Measurements from ENCODE around the gene RAB9A. TPM values are rescaled to one million over a fixed set of nuclear protein-coding genes. Genes with fewer than 3 reads are reported as not detected.

RAB9A gene
- total RNA-seq, 4 donors from 2014 or later: 20.8 to 33.1 (median 25.4) TPM

DNA sequence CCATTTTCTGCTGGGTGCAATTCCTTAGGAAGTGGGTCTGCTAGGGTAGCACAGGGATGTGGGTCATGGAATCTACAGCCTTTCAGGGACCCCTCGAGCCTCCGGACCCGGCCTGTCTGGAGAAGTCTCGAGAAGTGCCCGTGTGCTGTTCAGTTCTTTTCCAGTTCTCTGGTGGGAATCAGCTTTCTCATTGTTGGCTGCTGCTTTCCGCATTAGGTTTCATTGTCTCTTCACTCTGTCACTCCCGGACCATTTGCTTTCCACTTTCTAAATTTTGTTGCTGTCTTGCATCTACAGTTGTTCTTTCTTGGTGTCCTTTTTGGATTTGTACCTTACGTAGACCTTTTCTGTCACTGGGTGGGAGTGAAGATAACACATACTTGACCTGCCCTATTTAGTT lies 6.1 kb downstream of the RAB9A start:
- TF ChIP-seq POLR2A (IDR thresholded peaks at IDR 0.05; ENCODE audit: low read depth): no peak
- H3K4me3 ChIP-seq: no peak overlapping the region
- H3K4me1 ChIP-seq: peaks cover 42 to 82% (median 81%) of the 10 kb centered on the region in 4 donors
- H3K27ac ChIP-seq (replicated peaks in 1 of 4): peak overlapping the region in 1 of 4 donors; percentile 17
- 66% methylated on average over 8 of the region's 8 CpGs for WGBS
- intact Hi-C loops (cut with DNase I): no loop called here
- H3K9me3 ChIP-seq: no peaks in the 10 kb centered on the region
- H3K27me3 ChIP-seq: no peaks in the 10 kb centered on the region
- no peaks in the 10 kb centered on the region for H3K36me3 ChIP-seq
- DNase-seq (ENCODE audit: extremely low spot score): no peak

DNA sequence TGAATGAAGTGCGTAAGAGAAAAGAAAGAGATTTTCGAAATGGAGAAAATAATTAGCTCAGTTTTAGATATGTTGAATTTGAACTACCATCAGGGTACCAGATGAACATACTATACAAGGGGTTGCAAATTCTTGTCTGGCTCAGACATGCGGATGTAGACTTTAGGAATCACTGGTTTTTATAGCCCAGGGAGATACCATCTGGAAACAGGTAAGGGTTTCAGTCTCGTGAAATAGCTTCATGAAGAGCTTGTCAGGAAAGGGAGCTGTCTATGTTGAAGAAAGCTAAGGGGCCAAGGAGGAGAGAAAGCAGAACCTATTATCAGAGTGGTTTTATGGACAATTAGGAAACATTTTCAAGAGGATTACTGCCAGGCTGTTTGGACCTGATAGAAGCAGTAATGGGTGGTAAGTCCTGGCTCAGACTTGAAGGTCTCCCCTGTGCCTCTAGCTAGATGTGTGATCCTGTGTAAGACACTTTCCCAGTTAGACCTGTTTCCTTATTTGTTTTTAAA lies 6.7 kb downstream of the RAB9A start:
- no peaks in the 10 kb centered on the region for H3K27me3 ChIP-seq
- no peak for DNase-seq (ENCODE audit: extremely low spot score)
- H3K27ac ChIP-seq (replicated peaks in 1 of 4): no peak overlapping the region
- no peak overlapping the region for H3K4me3 ChIP-seq
- H3K36me3 ChIP-seq: no peaks in the 10 kb centered on the region
- H3K4me1 ChIP-seq: peaks cover 42 to 83% (median 81%) of the 10 kb centered on the region in 4 donors
- 90% methylated on average over 4 of the region's 4 CpGs for WGBS
- intact Hi-C loops (cut with DNase I): no loop called here
- TF ChIP-seq POLR2AphosphoS5 (IDR thresholded peaks at IDR 0.05) (no peak), POLR2A (IDR thresholded peaks at IDR 0.05; ENCODE audit: low read depth) (no peak), CTCF (IDR thresholded peaks at IDR 0.05) (no peak), EP300 (IDR thresholded peaks at IDR 0.05) (no peak)
- H3K9me3 ChIP-seq: no peaks in the 10 kb centered on the region

DNA sequence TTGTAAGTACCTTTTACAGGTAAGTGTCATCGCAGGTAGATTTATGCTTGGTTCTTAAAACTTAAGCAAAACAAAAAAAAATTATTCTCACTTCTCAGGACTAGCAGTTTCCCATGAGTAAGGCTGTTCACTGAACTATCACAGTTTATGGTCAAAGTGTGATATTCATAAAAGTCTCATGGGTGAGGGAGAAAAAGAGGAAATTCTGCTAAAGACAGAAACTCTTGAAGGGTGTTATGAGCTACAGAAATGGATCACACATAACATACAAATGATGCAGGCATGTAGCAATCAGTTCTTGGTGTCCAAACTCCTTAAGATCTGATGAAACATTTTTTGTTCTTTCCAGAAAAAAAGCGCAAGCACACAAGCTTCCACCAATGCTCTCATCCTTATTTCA lies 8.5 kb downstream of the RAB9A start:
- no peak for DNase-seq (ENCODE audit: extremely low spot score)
- no peak overlapping the region for H3K27ac ChIP-seq (replicated peaks in 1 of 4)
- no peaks in the 10 kb centered on the region for H3K36me3 ChIP-seq
- intact Hi-C loops (cut with DNase I): no loop called here
- H3K27me3 ChIP-seq: no peaks in the 10 kb centered on the region
- no peak overlapping the region for H3K4me3 ChIP-seq
- no peaks in the 10 kb centered on the region for H3K9me3 ChIP-seq
- TF ChIP-seq POLR2A (IDR thresholded peaks at IDR 0.05; ENCODE audit: low read depth): no peak
- TF ChIP-seq POLR2AphosphoS5 (IDR thresholded peaks at IDR 0.05): no peak
- TF ChIP-seq EP300 (IDR thresholded peaks at IDR 0.05): no peak
- no peak for TF ChIP-seq CTCF (IDR thresholded peaks at IDR 0.05)
- 87% methylated on average over 2 of the region's 2 CpGs for WGBS
- peaks cover 29 to 73% (median 70%) of the 10 kb centered on the region in 4 donors for H3K4me1 ChIP-seq

DNA sequence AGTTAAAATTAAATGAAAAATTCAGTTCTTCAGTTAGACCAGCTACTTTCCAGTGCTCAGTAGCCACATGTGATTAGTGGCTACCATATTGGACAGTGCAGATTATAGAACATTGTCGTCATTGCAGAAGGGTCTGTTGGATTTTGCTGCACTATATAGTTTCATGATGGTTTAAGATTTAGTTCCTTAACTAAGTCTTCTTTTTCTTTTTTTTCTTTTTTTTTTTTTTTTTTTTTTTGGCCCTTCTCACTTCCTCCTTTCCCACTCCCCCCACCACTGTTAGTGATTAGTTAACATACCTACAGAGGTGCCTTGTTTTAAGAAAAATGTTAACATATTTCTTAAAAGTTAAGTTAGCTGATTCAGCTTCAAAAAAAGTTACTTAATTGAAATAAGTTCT lies 9.0 kb downstream of the RAB9A start:
- Histone ChIP-seq H3K9me3 (no peaks in the 10 kb centered on the region), H3K27me3 (no peaks in the 10 kb centered on the region), H3K4me1 (peaks cover 29 to 72% (median 69%) of the 10 kb centered on the region in 4 donors), H3K36me3 (no peaks in the 10 kb centered on the region), H3K27ac (replicated peaks in 1 of 4) (no peak overlapping the region), H3K4me3 (no peak overlapping the region)
- TF ChIP-seq POLR2A (IDR thresholded peaks at IDR 0.05; ENCODE audit: low read depth) (no peak), POLR2AphosphoS5 (IDR thresholded peaks at IDR 0.05) (no peak), CTCF (IDR thresholded peaks at IDR 0.05) (no peak), EP300 (IDR thresholded peaks at IDR 0.05) (no peak)
- DNase-seq (ENCODE audit: extremely low spot score): no peak
- intact Hi-C loops (cut with DNase I): no loop called here
- 83% methylated on average over 1 of the region's 1 CpG for WGBS

DNA sequence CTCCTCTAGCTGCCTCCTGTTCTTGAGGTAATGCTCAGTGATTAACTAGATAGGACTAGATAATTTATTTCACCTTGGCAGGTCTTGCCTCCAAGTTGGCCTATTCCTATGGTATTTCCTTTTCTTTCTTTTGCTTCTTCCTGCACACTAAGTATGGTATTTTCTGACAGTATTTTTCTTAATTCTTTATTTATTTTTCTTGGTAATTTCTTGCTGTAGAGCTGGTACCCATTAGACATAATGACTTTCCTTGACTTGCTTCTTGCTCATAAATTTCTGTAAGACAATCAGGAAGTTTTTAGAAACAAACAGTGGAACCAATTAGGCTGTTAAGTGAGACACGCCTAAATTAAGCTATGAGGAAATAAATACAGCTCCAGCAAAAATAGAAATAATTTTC lies 9.5 kb downstream of the RAB9A start:
- no peak for DNase-seq (ENCODE audit: extremely low spot score)
- intact Hi-C loops (cut with DNase I): no loop called here
- H3K4me1 ChIP-seq: peaks cover 24 to 72% (median 69%) of the 10 kb centered on the region in 4 donors

More for the DNA sequence above, 9.5 kb downstream of the RAB9A start:
- Histone ChIP-seq H3K4me3 (no peak overlapping the region), H3K27ac (replicated peaks in 1 of 4) (no peak overlapping the region), H3K27me3 (no peaks in the 10 kb centered on the region), H3K9me3 (no peaks in the 10 kb centered on the region), H3K36me3 (no peaks in the 10 kb centered on the region)
- whole genome bisulfite sequencing: 61% methylated on average over 1 of the region's 1 CpG
- no peak for TF ChIP-seq POLR2A (IDR thresholded peaks at IDR 0.05; ENCODE audit: low read depth)
